GM12874 (cell line): ENCODE results near the gene KPNA3.

ENCODE experiments used
- CTCF ChIP-seq: IDR thresholded peaks from 2 replicates; pipeline ENCODE4 v1.5.1; 2011; ENCODE audit warnings: low read depth, mild to moderate bottlenecking, control low read depth, low read length, moderate library complexity; ENCODE audit not compliant: insufficient read depth

Gene KPNA3

DNA sequence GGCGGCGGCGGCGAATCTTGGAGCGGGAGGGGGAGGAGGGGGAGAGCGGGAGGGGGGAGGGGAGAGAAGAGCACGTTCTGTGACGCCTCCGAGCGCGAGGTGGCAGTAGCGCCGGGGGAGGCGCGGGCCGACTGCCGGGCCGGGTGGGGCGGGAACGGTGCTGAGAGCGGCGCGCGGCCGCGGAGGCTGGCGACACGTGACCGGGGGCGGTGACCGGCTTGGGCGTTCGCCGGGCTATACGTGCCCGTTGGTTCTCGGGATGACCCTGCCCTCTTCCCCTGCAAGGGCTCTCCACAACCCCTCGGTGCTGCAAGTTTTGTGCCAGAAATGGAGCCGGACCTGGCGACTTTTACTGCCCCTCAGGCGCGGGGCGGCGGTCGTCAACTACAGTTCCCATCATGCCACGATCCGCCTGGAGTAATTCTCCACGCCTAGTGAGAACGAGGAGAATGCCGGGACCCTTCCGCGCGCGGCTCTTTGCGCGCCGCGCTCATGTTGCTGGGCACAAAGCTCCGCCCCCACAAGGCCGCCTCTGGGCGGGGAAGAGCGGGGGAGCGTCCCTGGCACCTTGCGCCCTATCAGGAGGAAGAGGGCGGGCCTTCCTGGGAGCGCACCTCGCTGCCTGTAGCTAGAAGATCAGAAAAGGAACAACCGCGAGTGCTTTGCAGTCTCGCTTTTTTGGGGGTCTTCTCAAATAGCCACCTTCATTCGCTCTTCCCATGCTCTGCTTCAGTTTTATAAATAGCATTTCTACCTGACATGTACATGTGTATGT is at the start of gene KPNA3:
Gene KPNA3 (minus strand): TSS at position 133 of the 775 bp plus-strand sequence. CDS start 176 bp downstream, outside the sequence.
- 0 out of 2 replicates have a peak, but pooled peaks have one; percentile 9 for TF ChIP-seq CTCF

GRCh38 chr13:49841964-49842363 is 49.5 kb upstream of the KPNA3 start:
- no peak for TF ChIP-seq CTCF

DNA sequence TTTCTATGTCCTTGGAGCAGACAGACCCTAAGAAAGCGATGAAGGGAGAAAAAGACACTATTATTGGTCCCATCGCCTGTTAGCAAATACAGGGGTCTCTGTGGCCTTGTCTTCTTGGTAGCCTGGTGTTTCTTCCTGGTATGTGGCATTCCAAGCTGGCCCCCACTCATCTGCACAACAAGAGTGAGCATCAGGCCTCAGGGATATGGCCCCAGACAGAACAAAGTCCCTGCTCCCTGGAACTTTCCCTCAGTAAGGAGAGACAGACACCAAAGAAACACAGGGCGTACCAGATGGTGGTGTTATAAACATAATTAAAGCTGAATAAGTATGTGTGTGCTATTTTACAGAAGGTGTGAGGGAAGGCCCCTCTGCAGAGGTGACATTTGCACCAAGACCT is 48.2 kb upstream of the KPNA3 start:
- no peak for TF ChIP-seq CTCF

- TF ChIP-seq CTCF = no peak
Observed at GRCh38 chr13:49840266-49840665, 47.8 kb upstream of the KPNA3 start.

DNA sequence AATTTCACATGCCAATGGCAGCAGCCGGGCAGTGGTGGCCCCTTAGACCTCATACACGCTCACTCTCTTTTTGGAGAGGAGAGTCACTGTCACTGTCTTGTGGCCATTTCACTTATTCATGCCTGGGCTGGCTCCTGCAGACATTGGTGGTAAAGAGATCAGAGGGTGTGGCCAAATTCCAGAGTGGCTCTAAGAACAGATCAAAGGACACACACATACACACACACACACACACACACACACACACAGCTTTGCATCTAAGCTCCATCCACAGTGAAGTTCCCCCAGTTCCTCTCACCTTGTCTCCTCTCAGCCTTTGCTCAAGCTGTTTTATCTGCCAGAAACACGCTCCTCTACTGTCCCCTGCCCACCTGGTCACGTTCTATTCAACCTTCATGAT is 46.5 kb upstream of the KPNA3 start:
- TF ChIP-seq CTCF = no peak

- TF ChIP-seq CTCF = no peak
Observed at GRCh38 chr13:49836516-49836915, 44.0 kb upstream of the KPNA3 start.

DNA sequence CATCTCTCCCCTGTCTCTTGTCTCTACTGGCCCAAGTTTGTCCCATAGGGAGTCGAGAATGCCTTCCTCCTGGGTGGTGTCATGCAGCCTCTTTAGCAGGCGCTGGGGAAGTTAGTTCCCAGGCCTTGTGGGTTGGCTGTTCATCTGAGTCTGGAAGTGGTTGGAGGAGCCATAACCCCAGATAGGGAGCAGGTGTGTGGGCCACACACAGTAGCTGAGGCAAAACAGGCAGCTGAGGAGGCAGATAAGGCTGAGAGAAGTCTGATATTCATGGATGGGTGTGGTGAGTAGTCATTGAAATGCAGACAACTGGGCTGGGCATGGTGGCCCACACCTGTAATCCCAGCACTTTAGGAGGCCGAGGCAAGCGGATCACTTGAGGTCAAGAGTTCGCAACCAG is 40.9 kb upstream of the KPNA3 start:
- TF ChIP-seq CTCF = no peak
